ENCODE results near the gene ESRRA. TPM values are rescaled to one million over a fixed set of nuclear protein-coding genes. Genes with fewer than 3 reads are reported as not detected.

Gene ESRRA
- total RNA-seq, 1 donor from 2014 or later, result 52.7 TPM

DNA sequence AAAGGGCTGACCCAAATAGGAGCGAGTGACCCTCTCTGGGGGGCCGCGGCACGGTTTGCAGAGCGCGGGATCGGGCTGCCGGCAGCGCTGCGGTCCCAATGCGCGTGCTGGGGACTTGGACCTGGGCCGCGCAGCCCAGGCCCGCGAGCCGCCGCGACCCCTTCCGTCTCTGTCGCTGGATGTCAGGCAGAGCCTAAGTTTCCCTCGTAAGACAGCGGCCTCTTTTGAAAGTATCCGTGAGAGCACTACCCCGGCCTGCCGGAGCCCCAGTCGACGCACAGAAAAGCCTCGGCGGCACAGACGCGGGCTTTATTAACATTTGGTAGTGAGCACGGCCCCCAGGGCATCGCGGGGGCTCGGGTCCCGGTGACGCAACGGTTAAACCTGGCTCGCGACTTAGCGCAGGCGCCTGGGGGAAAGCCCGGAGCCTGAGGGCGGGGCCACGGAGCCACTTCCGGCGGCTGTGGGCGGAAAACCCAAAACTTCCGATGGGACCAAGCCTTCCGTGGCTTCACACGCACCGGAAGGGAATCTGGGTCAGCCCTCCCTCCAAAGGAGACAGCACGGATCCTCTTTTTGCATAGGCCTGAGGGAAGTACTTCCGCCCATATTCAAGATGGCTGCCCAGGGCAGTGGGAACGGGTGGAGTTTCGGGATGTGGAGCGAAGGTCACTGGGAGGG, 35.6 kb upstream of the ESRRA start:
- intact Hi-C loops (cut with micrococcal nuclease), result loop anchor here (1.0 to 2.0 kb wide), 14 partner anchors 16 to 648 kb away; partner anchors contain the start of genes ATG2A, CCDC88B, DNAJC4 and ESRRA

DNA sequence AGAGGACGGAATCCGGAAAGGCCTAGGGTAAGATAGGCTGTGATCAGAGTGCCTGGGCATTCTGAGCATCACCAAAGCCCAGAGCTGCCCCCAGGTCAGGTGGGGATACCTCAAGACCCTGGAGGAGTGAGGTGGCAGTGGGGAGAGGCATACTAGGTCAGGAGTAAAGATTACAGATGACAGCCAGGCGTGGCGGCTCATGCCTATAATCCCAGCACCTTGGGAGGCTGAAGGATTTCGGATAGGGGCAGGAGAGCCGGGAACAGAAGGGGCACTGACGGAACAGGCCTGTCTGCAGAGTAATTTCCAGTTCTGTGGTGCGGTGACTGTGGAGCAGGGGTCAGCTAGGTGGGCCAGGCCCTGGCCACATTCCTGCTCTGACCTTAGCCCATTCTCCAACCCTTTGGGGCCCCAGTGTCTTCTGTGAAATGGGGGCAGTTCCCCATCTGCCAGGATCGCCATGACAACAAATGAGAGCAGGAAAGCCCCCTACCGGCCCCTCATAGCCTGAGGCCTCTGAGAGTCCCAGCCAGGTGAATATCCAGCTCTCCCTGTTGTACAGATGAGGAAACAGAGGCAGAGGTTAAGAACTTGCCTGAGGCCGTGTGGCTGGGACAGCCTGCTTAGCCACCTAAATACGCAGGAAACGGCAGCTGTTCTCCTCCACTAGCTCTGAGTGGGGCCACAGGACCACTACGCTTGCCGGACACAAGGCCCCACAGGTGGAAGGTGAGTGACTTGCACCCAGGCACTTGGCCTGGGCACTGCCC, 30.1 kb upstream of the ESRRA start:
- intact Hi-C loops (cut with micrococcal nuclease), result no loop called here

DNA sequence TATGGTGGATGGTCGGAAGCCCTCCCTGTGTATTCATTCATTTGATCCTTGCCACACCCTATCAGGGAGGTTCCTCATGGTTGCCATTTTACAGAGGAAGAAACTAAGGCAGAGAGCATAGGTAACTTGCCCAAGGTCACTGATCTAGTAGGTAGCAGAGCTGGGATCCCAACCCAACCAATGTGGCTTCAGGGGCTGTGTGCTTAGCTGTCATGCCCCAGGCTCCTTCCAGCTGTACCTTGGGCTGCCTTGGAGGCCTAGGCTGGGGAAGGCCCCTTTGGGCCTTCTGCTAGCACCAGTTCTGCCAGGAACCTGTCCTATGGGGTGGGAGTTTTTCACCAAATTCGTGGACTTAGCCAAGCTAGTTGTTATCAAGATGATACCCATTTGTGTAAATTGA, 29.5 kb upstream of the ESRRA start:
- intact Hi-C loops (cut with micrococcal nuclease), result no loop called here

DNA sequence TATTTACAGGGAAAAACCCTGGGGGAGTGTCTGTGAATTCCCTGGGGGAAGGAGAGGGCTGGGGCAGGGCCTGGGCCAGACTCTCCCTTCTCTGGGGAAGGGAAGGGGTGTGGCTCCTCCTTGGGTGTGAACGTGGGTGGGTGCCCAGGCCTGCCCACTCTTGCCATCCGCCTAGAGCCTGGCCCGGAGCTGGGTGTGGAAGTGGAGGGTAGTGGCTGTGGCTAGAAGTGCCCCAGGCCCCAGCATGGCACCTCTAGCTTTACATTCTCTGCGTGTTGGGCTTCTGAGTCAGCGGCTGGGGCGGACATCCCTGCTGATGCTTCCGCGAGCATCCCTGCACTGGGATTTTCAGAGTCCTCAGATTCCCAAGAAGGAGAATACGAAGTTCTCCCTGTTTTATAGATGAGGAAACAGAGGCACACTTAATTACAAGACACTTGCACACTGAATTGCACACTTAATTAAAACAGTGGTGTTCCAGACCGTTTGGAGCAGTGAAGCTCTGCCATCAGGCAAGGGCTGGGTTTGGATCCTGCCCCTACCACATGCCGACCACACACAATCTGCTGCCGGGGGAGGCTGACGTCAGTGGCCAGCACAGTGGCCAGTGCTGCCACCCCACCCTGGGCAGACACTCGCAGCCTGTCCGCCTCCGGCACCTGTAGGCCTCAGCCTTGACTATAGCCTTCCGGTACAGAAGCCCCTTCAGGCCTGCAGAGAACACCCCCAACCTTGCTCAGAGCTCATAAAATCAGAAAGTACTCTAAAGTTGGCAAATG, 28.5 kb upstream of the ESRRA start:
- intact Hi-C loops (cut with micrococcal nuclease), result no loop called here

DNA sequence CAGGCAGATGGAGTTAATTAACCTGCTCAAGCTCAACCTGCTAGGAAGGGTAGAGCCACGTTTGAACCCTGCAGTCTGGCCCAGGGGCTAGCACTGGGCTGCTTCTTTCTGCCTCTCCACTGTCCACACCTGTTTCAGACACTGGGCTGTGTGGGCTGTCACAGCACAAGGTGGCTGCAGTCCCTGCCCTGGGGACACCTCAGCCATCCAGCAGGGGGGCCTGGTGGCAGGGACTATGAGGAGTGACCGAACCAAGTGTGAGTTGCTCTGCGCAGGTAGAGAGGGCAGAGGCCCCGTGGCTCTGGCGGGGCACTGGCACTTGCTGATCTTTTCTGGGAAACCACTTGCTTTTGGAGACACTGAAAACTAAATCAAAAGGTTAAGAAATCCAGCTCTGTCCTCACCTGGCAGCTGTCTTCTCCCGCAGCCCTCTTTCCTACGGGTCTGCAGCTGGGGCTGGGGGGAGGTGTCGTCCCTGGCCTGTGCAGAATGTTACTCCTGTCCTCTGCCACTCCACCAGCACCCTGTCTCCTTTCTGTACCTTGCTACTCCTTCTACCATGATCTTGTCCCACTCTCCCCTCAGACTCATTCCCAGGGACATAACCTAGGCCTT, 26.6 kb upstream of the ESRRA start:
- intact Hi-C loops (cut with micrococcal nuclease), result no loop called here

DNA sequence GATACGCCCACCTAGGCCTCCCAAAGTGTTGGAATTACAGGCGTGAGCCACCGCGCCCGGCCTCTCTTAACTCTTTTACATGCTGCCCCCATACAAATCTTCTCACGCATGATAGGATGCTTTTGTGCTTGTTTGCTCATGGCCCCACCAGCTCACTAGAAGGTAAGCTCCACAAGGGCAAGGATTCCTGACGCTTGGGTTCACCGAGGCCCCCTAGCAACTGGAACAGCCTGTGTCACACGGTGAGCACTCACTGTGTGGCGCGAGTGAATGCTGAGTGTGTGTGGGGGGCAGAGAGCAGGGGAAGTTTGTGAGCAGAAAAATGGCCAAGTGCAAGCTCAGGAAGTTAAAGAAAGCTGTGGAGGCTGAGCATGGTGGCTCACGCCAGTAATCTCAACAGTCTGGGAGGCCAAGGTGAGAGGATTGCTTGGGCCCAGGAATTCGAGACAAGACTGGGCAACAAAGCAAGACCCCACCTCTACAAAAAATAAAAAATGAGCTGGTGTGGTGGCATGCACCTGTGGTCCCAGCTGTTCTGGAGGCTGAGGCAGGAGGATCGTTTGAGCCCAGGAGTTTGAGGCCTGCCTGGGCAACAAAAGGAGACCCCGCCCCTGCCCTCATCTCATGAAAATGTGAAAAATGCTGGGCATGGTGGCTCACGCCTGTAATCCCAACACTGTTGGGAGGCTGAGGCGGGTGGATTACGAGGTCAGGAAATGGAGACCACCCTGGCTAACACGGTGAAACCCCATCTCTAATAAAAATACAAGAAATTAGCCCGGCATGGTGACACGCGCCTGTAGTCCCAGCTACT, 23.2 kb upstream of the ESRRA start:
- intact Hi-C loops (cut with micrococcal nuclease), result no loop called here

DNA sequence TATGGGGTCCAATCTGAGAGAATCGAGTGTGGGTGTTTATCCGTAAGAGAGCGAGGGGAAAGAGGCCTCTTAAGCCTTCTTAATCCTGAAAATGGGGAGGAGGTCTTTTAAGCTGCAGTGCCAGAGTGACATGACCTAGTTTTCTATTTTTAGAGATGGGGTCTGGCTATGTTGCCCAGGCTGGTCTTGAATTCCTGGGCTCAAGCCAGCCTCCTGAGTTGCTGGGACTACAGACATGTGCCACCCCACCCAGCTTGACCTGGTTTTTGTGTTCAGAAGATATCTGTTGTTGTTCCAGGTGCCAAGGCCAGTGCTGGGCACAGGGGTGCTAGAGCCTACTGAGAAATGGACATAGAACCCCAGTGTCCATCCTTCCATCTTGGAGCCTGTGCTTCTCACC, 22.2 kb upstream of the ESRRA start:
- intact Hi-C loops (cut with micrococcal nuclease), result no loop called here

DNA sequence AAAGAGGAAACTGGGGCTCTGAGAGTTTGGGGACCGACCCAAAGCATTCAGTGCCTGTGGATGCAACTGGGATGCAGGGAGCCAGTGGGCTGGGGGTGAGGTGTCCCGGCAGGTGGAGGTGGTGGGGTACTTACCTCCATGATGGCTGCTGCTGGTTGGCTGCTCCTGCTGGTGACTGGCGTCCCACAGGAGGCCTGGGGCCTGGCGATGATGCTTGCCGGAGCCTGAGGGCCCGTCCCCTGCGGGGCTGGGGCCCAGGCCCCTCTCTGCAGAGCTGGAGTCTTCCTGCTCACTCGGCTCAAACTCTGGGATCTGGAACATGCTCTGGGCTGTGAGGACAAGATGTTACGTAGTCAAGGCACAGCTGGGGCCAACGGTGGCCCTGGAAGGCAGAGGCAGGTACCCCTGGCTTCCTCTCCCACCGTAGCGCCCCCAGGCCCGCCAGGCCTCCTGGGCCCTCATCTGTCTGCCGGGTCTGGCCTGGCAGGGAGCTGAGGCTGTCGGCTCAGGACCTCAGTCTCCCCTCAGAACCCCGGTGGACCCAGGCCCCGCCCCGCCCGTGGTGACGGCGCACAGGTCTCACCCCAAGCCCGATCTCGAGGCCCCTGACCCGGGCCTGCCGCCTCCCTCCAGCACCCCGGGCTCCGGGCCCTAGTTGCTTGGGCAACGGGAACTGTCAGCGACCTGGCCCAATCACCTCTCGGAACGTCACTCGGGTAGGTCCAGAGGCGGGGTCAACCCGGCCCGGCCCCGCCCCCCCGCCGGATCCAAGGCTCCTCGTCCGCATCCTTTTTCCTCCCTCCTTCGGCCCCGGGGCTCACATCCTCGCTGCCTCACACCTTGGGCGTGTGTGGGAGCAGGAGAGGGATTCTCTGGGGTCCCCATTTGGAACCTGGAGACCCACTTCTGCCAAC, 21.0 kb upstream of the ESRRA start, which contains the start of gene BAD:
Gene BAD (minus strand): TSS at position 618 of the 914 bp plus-strand sequence. CDS start 297 bp downstream, at position 321.
- intact Hi-C loops (cut with micrococcal nuclease), result loop anchor here (1.0 kb wide), 4 partner anchors 33 to 99 kb away; partner anchors contain the start of gene PLCB3

DNA sequence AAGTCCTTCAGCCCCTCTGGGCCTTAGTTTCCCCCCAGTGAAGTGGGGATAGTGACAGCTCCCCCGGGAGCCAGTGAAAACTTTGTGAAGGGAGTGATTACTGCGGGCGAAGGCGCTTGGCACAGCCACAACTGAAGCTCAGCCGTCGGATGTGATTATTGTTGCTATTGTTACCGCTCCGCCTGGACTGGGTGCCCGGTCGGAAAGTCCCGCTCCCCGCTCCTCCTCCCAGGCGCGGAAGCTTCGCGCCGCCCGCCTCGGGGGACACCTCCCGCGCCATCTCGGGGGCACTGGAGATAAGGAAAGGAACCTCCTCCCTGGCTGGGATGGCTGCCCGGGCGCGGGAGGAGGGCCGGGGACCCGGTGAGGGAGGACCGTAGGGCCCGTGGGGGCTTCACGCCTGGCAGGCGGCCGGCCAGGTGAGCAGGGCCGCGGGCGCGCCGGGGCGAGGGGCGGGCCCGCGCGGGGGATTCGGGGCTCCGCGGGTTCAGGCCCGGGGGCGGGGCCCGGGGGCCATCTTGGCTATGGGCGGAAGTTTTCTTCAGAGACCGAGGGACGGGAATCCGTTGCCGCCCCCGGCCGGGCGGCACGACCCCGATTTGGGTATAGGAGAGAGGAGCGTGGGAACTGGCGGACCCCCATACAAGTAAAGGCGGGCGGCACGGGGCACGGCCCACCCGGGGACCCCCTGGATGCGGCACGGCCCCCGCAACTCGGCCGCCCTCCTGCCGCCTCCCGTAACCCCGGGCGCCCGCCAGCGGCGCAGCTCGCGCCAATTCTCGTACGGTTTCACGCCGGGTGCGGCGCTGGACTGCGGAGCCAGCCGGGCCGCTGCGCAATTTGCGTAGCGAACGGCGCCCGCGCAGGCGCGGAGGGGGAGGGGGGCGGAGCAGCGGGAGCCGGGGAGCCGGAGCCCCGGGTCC, 20.1 kb upstream of the ESRRA start, which contains the start of gene GPR137:
Gene GPR137 (plus strand): TSS at position 887 of the 923 bp plus-strand sequence. CDS start 677 bp downstream, outside the sequence.
- intact Hi-C loops (cut with micrococcal nuclease), result loop anchor here (1.0 kb wide), 8 partner anchors 15 to 100 kb away; partner anchors contain the start of genes ESRRA, FKBP2, PLCB3 and TRMT112

DNA sequence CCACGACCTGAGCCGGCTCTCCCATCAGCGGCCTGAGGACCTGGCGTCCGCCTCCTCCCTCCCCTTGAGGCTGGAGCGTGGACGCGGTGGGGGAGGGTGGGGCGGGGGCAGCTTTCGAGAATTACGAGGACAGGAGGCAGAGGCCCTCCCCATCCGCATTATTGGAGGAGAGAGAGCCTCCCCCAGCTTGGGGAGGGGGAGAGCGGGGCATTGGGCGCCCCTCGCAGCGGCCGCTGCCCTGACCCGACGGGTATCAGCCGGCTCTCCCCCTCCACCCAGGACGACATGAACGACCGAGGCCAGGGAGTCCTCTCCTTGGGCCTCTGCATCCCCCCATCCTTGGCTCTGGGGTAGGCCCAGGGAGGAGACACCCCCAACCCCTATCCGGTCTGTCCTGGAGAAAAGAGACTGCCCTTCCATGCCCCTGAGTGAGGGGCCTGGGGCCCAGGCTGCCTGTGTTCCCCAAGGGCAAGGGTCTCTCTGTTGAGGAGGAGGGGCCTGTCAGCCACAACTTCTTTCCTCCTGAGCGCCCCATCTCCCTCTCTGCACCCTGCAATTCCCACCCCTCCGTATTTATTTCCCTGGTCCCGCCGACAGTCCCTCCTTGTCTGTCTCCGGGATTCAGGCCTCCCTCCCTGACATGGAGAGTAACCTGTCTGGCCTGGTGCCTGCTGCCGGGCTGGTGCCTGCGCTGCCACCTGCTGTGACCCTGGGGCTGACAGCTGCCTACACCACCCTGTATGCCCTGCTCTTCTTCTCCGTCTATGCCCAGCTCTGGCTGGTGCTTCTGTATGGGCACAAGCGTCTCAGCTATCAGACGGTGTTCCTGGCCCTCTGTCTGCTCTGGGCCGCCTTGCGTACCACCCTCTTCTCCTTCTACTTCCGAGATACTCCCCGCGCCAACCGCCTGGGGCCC, 19.2 kb upstream of the ESRRA start:
- intact Hi-C loops (cut with micrococcal nuclease), result loop anchor here (1.0 kb wide), 4 partner anchors 16 to 45 kb away; partner anchors contain the start of genes ESRRA, FKBP2 and TRMT112

DNA sequence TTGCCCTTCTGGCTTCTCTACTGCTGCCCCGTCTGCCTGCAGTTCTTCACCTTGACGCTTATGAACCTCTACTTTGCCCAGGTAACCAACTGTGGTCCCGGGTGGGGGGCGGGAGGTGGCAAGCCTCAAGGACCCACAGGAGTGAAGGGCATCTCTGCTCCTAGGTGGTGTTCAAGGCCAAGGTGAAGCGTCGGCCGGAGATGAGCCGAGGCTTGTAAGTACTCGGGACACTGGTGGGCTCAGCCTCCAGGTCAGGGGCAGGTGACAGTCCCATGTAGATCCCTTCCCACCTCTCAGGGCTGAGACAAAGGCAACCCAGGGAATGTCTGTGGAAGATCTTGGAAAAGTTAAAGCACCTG, 18.5 kb upstream of the ESRRA start:
- intact Hi-C loops (cut with micrococcal nuclease), result no loop called here

DNA sequence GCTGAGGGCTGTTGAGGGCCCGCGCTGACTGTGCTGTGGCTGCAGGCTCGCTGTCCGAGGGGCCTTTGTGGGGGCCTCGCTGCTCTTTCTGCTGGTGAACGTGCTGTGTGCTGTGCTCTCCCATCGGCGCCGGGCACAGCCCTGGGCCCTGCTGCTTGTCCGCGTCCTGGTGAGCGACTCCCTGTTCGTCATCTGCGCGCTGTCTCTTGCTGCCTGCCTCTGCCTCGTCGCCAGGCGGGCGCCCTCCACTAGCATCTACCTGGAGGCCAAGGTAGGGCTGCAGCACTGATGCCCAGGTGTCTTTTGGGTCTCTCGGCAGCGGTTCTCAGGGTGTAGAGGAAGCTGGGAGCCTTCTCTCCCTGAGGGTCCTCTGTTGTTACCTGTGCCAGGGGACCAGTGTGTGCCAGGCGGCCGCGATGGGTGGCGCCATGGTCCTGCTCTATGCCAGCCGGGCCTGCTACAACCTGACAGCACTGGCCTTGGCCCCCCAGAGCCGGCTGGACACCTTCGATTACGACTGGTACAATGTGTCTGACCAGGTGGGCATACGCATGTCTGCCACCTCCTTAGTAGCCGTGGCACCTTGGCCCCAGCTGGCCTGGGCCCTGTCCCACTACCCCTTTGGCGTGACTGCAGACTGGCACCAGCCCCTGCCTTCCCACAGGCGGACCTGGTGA, 17.5 kb upstream of the ESRRA start:
- intact Hi-C loops (cut with micrococcal nuclease), result no loop called here

DNA sequence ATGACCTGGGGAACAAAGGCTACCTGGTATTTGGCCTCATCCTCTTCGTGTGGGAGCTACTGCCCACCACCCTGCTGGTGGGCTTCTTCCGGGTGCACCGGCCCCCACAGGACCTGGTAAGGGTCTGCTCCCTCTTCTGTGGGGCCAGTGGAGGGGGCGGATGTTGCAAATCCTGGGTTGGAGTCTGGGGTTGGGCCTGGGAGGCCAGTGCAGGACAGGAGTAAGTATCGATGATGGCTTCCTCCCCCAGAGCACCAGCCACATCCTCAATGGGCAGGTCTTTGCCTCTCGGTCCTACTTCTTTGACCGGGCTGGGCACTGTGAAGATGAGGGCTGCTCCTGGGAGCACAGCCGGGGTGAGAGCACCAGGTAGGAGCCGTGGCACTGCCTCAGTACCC, 17.0 kb upstream of the ESRRA start:
- intact Hi-C loops (cut with micrococcal nuclease), result no loop called here

DNA sequence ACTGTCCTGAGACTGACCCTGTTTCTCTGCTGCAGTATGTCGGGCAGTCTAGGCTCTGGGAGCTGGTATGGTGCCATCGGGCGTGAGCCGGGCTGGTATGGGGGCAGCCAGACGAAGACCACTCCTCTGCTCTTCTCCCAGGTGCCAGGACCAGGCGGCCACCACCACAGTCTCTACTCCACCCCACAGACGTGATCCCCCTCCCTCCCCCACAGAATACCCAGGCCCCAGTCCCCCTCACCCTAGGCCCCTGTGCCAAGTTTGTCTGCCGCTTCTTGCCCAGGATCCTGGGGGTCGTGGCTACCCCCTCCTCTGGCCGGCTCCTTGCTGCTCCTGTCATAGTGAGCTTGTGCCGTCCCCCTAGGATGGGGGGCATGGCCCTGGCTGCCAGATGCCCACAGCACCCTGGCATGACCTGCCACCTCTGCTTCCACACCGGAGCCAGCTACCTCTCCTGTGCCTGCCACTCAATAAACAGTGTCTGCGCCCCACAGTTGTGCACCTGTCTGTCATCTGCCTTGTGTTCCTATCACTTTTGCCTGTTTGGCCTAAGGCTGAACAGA, 16.2 kb upstream of the ESRRA start:
- intact Hi-C loops (cut with micrococcal nuclease), result no loop called here

DNA sequence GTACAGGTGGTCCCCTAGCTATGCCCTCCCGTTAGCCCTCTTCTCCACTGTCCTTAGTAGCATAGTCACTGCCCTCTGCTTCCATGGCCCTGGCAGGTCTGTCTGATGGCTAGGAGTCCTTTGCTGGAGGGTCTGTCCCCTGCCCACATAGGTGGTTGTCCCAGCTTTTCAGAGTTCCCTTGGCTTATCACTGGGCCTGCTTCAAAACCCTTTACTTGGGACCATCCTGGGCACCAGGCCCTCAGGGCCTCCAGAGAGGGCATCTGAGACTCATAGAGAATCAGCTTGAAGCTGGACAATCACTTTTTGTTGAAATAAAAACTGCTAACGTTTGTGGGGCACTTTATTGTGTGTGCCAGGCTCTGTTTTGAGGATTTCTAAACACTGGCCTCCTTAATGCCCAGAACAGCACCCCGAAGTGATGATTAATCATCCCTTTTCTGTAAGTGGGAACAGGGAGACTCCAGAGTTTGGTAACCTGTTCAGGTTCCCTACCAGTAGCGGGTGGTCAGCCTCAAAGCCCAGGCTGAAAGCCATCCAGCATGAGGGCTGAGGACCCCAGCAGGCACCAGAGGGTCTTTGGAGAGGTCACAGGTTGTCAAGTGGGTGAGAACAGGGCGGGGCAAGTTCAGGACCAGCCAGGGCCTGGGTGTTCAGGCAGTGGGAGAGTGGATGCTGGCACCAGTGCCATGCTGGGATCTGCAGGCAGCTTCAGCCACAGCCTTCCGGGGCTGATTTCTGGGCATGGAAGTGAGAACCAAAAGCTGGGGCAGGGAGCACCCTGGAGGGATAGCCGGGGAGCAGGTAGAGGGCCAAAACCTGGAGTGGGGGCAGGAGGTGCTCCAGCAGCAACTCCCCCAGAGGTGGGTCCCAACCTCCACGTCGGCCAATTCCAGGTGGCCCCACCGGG, 14.7 kb upstream of the ESRRA start:
- intact Hi-C loops (cut with micrococcal nuclease), result no loop called here
